ENCODE measurements around the gene UNC13B.

UNC13B gene

GRCh38 chr9:35416098-35416427 lies 254.3 kb downstream of the UNC13B start:
- Histone ChIP-seq H3K23ac (ENCODE audit: low read length) (no peak overlapping the region), H2BK120ac (ENCODE audit: low read depth, low read length) (no peak overlapping the region), H3K4me1 (ENCODE audit: control insufficient read depth, low read depth, low read length) (no peaks in the 10 kb centered on the region), H4K8ac (ENCODE audit: low read depth, low read length) (no peak overlapping the region), H3K79me1 (ENCODE audit: low read length) (no peaks in the 10 kb centered on the region), H3K36me3 (ENCODE audit: control insufficient read depth, insufficient read depth, low read length) (no peaks in the 10 kb centered on the region), H3K4me2 (ENCODE audit: low read length) (no peak overlapping the region), H2AK5ac (ENCODE audit: low read length) (no peak overlapping the region), H3K4ac (ENCODE audit: low read depth, low read length) (no peak overlapping the region), H2BK15ac (replicated peaks; ENCODE audit: low read depth) (no peak overlapping the region), H3K56ac (ENCODE audit: low read length) (no peak overlapping the region), H3K4me3 (ENCODE audit: low read length) (no peak overlapping the region), H4K5ac (ENCODE audit: low read length) (no peak overlapping the region), H3K9ac (ENCODE audit: low read length) (no peak overlapping the region), H3K27ac (ENCODE audit: low read depth, low read length) (no peak overlapping the region), H3K79me2 (ENCODE audit: control insufficient read depth, insufficient read depth, low read length) (no peaks in the 10 kb centered on the region), H2BK5ac (ENCODE audit: low read length) (no peak overlapping the region), H3K18ac (ENCODE audit: low read length) (no peak overlapping the region), H3K27me3 (ENCODE audit: insufficient read depth, low read length, poor library complexity) (no peaks in the 10 kb centered on the region)
- no CpG with 5 or more reads among the region's 2 CpGs for WGBS (ENCODE audit: extremely low coverage, insufficient coverage, low lambda C conversion rate)
- no peak for DNase-seq

- H3K56ac ChIP-seq (ENCODE audit: low read length), result no peak overlapping the region
- H3K4ac ChIP-seq (ENCODE audit: low read depth, low read length), result no peak overlapping the region
- no peak overlapping the region for H3K4me3 ChIP-seq (ENCODE audit: low read length)
- no peaks in the 10 kb centered on the region for H3K79me1 ChIP-seq (ENCODE audit: low read length)
- no peaks in the 10 kb centered on the region for H3K27me3 ChIP-seq (ENCODE audit: insufficient read depth, low read length, poor library complexity)
- no peak overlapping the region for H3K23ac ChIP-seq (ENCODE audit: low read length)
- H3K36me3 ChIP-seq (ENCODE audit: control insufficient read depth, insufficient read depth, low read length), result no peaks in the 10 kb centered on the region
- no peak overlapping the region for H3K4me2 ChIP-seq (ENCODE audit: low read length)
- no peak overlapping the region for H2BK5ac ChIP-seq (ENCODE audit: low read length)
- H3K27ac ChIP-seq (ENCODE audit: low read depth, low read length), result no peak overlapping the region
- H4K5ac ChIP-seq (ENCODE audit: low read length), result no peak overlapping the region
- H2AK5ac ChIP-seq (ENCODE audit: low read length), result no peak overlapping the region
- H4K8ac ChIP-seq (ENCODE audit: low read depth, low read length), result no peak overlapping the region
- H3K4me1 ChIP-seq (ENCODE audit: control insufficient read depth, low read depth, low read length), result no peaks in the 10 kb centered on the region
- no peaks in the 10 kb centered on the region for H3K79me2 ChIP-seq (ENCODE audit: control insufficient read depth, insufficient read depth, low read length)
- H2BK120ac ChIP-seq (ENCODE audit: low read depth, low read length), result no peak overlapping the region
- no peak overlapping the region for H2BK15ac ChIP-seq (replicated peaks; ENCODE audit: low read depth)
- no peak overlapping the region for H3K9ac ChIP-seq (ENCODE audit: low read length)
- no peak for DNase-seq
- no CpG with 5 or more reads among the region's 1 CpG for WGBS (ENCODE audit: extremely low coverage, insufficient coverage, low lambda C conversion rate)
- no peak overlapping the region for H3K18ac ChIP-seq (ENCODE audit: low read length)
These were observed 260.5 kb downstream of the UNC13B start for GRCh38 chr9:35422346-35422745.

- H3K4me3 ChIP-seq (ENCODE audit: low read length), result no peak overlapping the region
- no peak overlapping the region for H2BK120ac ChIP-seq (ENCODE audit: low read depth, low read length)
These were observed 260.9 kb downstream of the UNC13B start for GRCh38 chr9:35422753-35423152.

GRCh38 chr9:35423499-35423898 lies 261.7 kb downstream of the UNC13B start:
- Histone ChIP-seq H3K27ac (ENCODE audit: low read depth, low read length) (no peak overlapping the region), H2BK15ac (replicated peaks; ENCODE audit: low read depth) (no peak overlapping the region), H3K18ac (ENCODE audit: low read length) (no peak overlapping the region), H3K4ac (ENCODE audit: low read depth, low read length) (no peak overlapping the region), H3K79me2 (ENCODE audit: control insufficient read depth, insufficient read depth, low read length) (no peaks in the 10 kb centered on the region), H2BK5ac (ENCODE audit: low read length) (no peak overlapping the region), H3K23ac (ENCODE audit: low read length) (no peak overlapping the region), H2BK120ac (ENCODE audit: low read depth, low read length) (no peak overlapping the region), H3K36me3 (ENCODE audit: control insufficient read depth, insufficient read depth, low read length) (no peaks in the 10 kb centered on the region), H4K8ac (ENCODE audit: low read depth, low read length) (no peak overlapping the region), H3K4me1 (ENCODE audit: control insufficient read depth, low read depth, low read length) (no peaks in the 10 kb centered on the region), H3K79me1 (ENCODE audit: low read length) (no peaks in the 10 kb centered on the region), H2AK5ac (ENCODE audit: low read length) (no peak overlapping the region), H3K9ac (ENCODE audit: low read length) (no peak overlapping the region), H3K4me2 (ENCODE audit: low read length) (no peak overlapping the region), H3K56ac (ENCODE audit: low read length) (no peak overlapping the region), H4K5ac (ENCODE audit: low read length) (no peak overlapping the region), H3K4me3 (ENCODE audit: low read length) (no peak overlapping the region), H3K27me3 (ENCODE audit: insufficient read depth, low read length, poor library complexity) (no peaks in the 10 kb centered on the region)
- no CpG with 5 or more reads among the region's 2 CpGs for WGBS (ENCODE audit: extremely low coverage, insufficient coverage, low lambda C conversion rate)
- no peak for DNase-seq

More at GRCh38 chr9:35422753-35423152, 260.9 kb downstream of the UNC13B start:
- H3K79me1 ChIP-seq (ENCODE audit: low read length), result no peaks in the 10 kb centered on the region
- H3K4me2 ChIP-seq (ENCODE audit: low read length), result no peak overlapping the region
- H4K8ac ChIP-seq (ENCODE audit: low read depth, low read length), result no peak overlapping the region
- H3K36me3 ChIP-seq (ENCODE audit: control insufficient read depth, insufficient read depth, low read length), result no peaks in the 10 kb centered on the region
- no peak overlapping the region for H3K56ac ChIP-seq (ENCODE audit: low read length)
- no peak overlapping the region for H3K9ac ChIP-seq (ENCODE audit: low read length)
- no peaks in the 10 kb centered on the region for H3K79me2 ChIP-seq (ENCODE audit: control insufficient read depth, insufficient read depth, low read length)
- DNase-seq, result no peak
- WGBS (ENCODE audit: extremely low coverage, insufficient coverage, low lambda C conversion rate), result no CpG with 5 or more reads among the region's 2 CpGs
- H3K4me1 ChIP-seq (ENCODE audit: control insufficient read depth, low read depth, low read length), result no peaks in the 10 kb centered on the region
- no peak overlapping the region for H2AK5ac ChIP-seq (ENCODE audit: low read length)
- no peak overlapping the region for H4K5ac ChIP-seq (ENCODE audit: low read length)
- H3K4ac ChIP-seq (ENCODE audit: low read depth, low read length), result no peak overlapping the region
- H3K27ac ChIP-seq (ENCODE audit: low read depth, low read length), result no peak overlapping the region
- H3K18ac ChIP-seq (ENCODE audit: low read length), result no peak overlapping the region
- no peak overlapping the region for H2BK15ac ChIP-seq (replicated peaks; ENCODE audit: low read depth)
- no peak overlapping the region for H2BK5ac ChIP-seq (ENCODE audit: low read length)
- H3K23ac ChIP-seq (ENCODE audit: low read length), result no peak overlapping the region
- H3K27me3 ChIP-seq (ENCODE audit: insufficient read depth, low read length, poor library complexity), result no peaks in the 10 kb centered on the region

- no peaks in the 10 kb centered on the region for H3K4me1 ChIP-seq (ENCODE audit: control insufficient read depth, low read depth, low read length)
- no peak overlapping the region for H2BK120ac ChIP-seq (ENCODE audit: low read depth, low read length)
- no peak overlapping the region for H3K9ac ChIP-seq (ENCODE audit: low read length)
- H3K79me1 ChIP-seq (ENCODE audit: low read length), result no peaks in the 10 kb centered on the region
- H4K5ac ChIP-seq (ENCODE audit: low read length), result no peak overlapping the region
- H3K27me3 ChIP-seq (ENCODE audit: insufficient read depth, low read length, poor library complexity), result no peaks in the 10 kb centered on the region
- H3K56ac ChIP-seq (ENCODE audit: low read length), result no peak overlapping the region
- no peak overlapping the region for H3K4me2 ChIP-seq (ENCODE audit: low read length)
- H3K27ac ChIP-seq (ENCODE audit: low read depth, low read length), result no peak overlapping the region
- H2AK5ac ChIP-seq (ENCODE audit: low read length), result no peak overlapping the region
- H3K79me2 ChIP-seq (ENCODE audit: control insufficient read depth, insufficient read depth, low read length), result no peaks in the 10 kb centered on the region
- H4K8ac ChIP-seq (ENCODE audit: low read depth, low read length), result no peak overlapping the region
- WGBS (ENCODE audit: extremely low coverage, insufficient coverage, low lambda C conversion rate), result no CpG with 5 or more reads among the region's 7 CpGs
- H2BK5ac ChIP-seq (ENCODE audit: low read length), result no peak overlapping the region
- H3K36me3 ChIP-seq (ENCODE audit: control insufficient read depth, insufficient read depth, low read length), result no peaks in the 10 kb centered on the region
- H2BK15ac ChIP-seq (replicated peaks; ENCODE audit: low read depth), result no peak overlapping the region
- peak; percentile 23 for DNase-seq
- H3K4me3 ChIP-seq (ENCODE audit: low read length), result no peak overlapping the region
- no peak overlapping the region for H3K23ac ChIP-seq (ENCODE audit: low read length)
- H3K4ac ChIP-seq (ENCODE audit: low read depth, low read length), result no peak overlapping the region
- H3K18ac ChIP-seq (ENCODE audit: low read length), result no peak overlapping the region
These were observed 262.8 kb downstream of the UNC13B start for GRCh38 chr9:35424356-35425352.

Data from mesendoderm (in vitro differentiated cells).